ENCODE measurements around the gene SRA1. TPM values are rescaled to one million over a fixed set of nuclear protein-coding genes. Genes with fewer than 3 reads are reported as not detected.
"Not testable (repeated sequence)": the region's sequence is repeated elsewhere in the genome, so short reads cannot be mapped to it uniquely, and the experiment has no call there.

SRA1 gene
- total RNA-seq = 10 to 100 TPM; 34.4 to 36.9 TPM

DNA sequence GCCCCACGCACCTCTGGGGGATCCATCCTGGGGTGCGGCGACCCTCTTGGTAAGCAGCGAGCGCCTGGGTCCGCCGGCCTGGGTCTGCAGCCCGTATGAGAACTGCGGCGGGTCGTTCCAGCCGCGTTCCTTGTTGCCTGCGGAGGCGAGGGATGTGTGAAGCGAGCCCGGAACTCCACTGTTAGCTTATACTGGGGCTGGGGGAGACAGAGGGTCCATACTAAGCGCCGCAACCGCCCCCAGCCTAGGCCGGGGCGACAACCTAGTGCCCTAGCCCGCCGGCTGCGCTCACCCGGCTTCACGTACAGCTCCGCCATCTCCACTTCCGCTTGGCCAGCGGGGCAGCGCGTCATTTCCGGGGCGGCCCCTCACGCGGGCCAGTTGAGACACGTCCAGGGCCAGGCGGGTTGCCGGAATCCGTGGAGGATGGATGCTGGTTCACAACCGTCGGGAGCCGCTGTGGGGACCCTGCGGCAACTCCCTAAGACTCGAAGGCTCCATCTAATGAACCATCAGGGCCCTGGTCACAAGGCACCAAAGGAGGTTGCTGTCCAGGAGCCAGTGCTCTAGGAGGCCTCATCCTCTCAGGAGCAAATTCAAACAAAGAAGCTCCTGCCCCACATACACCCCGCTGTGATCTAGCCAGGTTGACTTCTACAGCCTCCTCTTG, at the start of gene SRA1:
Gene SRA1, minus strand, starts transcription at position 338 of the 670 bp plus-strand sequence. Its CDS starts 21 bp downstream, at position 317.
- Mint-ChIP-seq H3K4me1 (peaks cover 43% of the 10 kb centered on the region), H3K27me3 (no peaks in the 10 kb centered on the region), H3K4me3 (peak within 1 kb of the TSS; percentile 92), H3K27ac (peak within 1 kb of the TSS; percentile 85), H3K9me3 (no peaks in the 10 kb centered on the region), H3K36me3 (peaks cover 32% of the 10 kb centered on the region)
- ATAC-seq (ENCODE audit: low read depth) (peak; percentile 94), DNase-seq (peak; percentile 90)
- POLR2A ChIA-PET = interaction anchor here (0.6 to 2.5 kb wide), 17 partner anchors 9 to 155 kb away, joined by 3 to 23 read pairs (median 5); partner anchors contain the start of genes ANKHD1, CD14, EIF4EBP3 and IK

- ATAC-seq (ENCODE audit: low read depth) (no peak), DNase-seq (no peak)
- Mint-ChIP-seq H3K27ac (no peak overlapping the region), H3K36me3 (no peaks in the 10 kb centered on the region), H3K27me3 (peaks cover 25% of the 10 kb centered on the region), H3K9me3 (no peaks in the 10 kb centered on the region), H3K4me3 (no peak overlapping the region), H3K4me1 (peaks cover 12% of the 10 kb centered on the region)
- POLR2A ChIA-PET = no interaction called here
Measured at GRCh38 chr5:140607031-140607430, 49.8 kb upstream of the SRA1 start.

- H3K27me3 Mint-ChIP-seq = peaks cover 25% of the 10 kb centered on the region
- peaks cover 4% of the 10 kb centered on the region for H3K4me1 Mint-ChIP-seq
- ATAC-seq (ENCODE audit: low read depth) (no peak), DNase-seq (no peak)
- H3K4me3 Mint-ChIP-seq = no peak overlapping the region
- POLR2A ChIA-PET = no interaction called here
- no peak overlapping the region for H3K27ac Mint-ChIP-seq
- H3K36me3 Mint-ChIP-seq = no peaks in the 10 kb centered on the region
- no peaks in the 10 kb centered on the region for H3K9me3 Mint-ChIP-seq
Measured at GRCh38 chr5:140605879-140606278, 48.6 kb upstream of the SRA1 start.

DNA sequence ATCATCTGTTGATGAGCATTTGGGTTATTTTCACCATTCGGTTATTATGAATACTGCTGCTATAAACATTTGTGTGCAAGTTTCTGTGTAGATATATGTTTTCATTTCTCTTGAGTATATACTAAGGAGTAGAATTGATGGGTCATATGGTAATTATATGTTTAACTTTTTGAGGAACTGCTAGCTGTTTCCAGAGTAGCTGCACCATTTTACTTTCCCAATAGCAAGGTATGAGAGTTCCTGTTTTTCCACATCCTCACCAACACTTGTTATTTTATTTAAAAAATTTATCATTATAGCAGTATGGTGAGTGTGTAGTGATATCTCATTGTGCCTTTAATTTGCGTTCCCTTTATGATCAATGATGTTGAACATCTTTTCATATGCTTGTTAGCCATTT, 46.5 kb upstream of the SRA1 start:
- ATAC-seq (ENCODE audit: low read depth) (no peak), DNase-seq (no peak)
- Mint-ChIP-seq H3K27ac (no peak overlapping the region), H3K27me3 (peaks cover 14% of the 10 kb centered on the region), H3K4me3 (no peak overlapping the region), H3K36me3 (no peaks in the 10 kb centered on the region), H3K4me1 (no peaks in the 10 kb centered on the region), H3K9me3 (no peaks in the 10 kb centered on the region)
- POLR2A ChIA-PET = no interaction called here

GRCh38 chr5:140603446-140603698, 46.1 kb upstream of the SRA1 start:
- DNase-seq; ATAC-seq (ENCODE audit: low read depth); H3K4me3 Mint-ChIP-seq; H3K36me3 Mint-ChIP-seq; H3K4me1 Mint-ChIP-seq; H3K27ac Mint-ChIP-seq; POLR2A ChIA-PET; H3K9me3 Mint-ChIP-seq: not testable (repeated sequence)
- H3K27me3 Mint-ChIP-seq = peaks cover 13% of the 10 kb centered on the region

DNA sequence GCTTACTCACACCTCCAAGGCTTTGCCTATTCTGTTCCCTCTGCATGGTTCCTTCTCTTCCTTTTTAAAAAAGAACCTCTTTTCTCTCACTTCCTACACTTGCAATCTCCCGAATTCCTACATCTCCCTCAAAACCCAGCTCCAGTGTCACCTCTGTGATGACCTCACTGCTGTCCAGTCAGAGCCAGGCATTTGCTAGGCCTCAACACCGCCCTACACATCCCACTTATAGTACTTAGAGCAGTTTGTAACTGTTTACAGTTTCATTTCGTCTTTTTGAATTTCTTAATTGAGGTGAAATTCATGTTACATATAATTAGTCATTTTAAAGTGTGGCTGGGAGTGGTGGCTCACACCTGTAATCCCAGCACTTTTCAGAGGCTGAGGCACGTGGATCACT, 44.9 kb upstream of the SRA1 start:
- Mint-ChIP-seq H3K36me3 (no peaks in the 10 kb centered on the region), H3K27ac (no peak overlapping the region), H3K4me3 (no peak overlapping the region), H3K9me3 (no peaks in the 10 kb centered on the region), H3K4me1 (no peaks in the 10 kb centered on the region), H3K27me3 (peaks cover 12% of the 10 kb centered on the region)
- ATAC-seq (ENCODE audit: low read depth) (no peak), DNase-seq (no peak)
- POLR2A ChIA-PET = no interaction called here

- POLR2A ChIA-PET = no interaction called here
- Mint-ChIP-seq H3K27ac (no peak overlapping the region), H3K4me1 (no peaks in the 10 kb centered on the region), H3K27me3 (peaks cover 10% of the 10 kb centered on the region), H3K36me3 (no peaks in the 10 kb centered on the region), H3K9me3 (no peaks in the 10 kb centered on the region), H3K4me3 (no peak overlapping the region)
- ATAC-seq (ENCODE audit: low read depth) = no peak
- DNase-seq = no peak
Measured at GRCh38 chr5:140600096-140600495, 42.8 kb upstream of the SRA1 start.

- no peaks in the 10 kb centered on the region for H3K36me3 Mint-ChIP-seq
- POLR2A ChIA-PET = no interaction called here
- H3K27ac Mint-ChIP-seq = no peak overlapping the region
- H3K4me3 Mint-ChIP-seq = no peak overlapping the region
- H3K4me1 Mint-ChIP-seq = no peaks in the 10 kb centered on the region
- no peaks in the 10 kb centered on the region for H3K9me3 Mint-ChIP-seq
- ATAC-seq (ENCODE audit: low read depth) = no peak
- no peak for DNase-seq
- H3K27me3 Mint-ChIP-seq = peaks cover 5% of the 10 kb centered on the region
Measured at GRCh38 chr5:140598836-140599235, 41.6 kb upstream of the SRA1 start.

DNA sequence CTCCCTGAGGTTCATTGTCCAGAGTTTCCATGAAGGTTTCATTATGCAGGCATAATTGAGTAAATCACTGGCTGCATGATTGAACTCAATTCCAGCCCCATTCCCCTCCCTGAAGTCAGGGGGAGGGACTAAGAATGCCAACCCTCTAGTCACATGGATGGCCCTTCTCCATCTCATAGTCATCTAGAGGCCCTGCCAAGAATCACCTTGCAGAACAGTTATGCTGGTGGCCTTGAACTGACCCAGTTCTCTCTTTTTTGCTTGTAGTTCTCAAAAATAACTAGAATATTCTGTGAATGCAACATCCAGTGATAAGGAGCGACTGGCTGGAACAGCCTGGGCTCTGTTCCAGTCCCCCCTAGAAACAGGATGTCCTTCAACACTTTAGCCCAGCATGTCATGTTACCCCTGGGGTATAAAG, 39.1 kb upstream of the SRA1 start:
- H3K4me1 Mint-ChIP-seq = no peaks in the 10 kb centered on the region
- POLR2A ChIA-PET = no interaction called here
- H3K27me3 Mint-ChIP-seq = peaks cover 5% of the 10 kb centered on the region
- H3K36me3 Mint-ChIP-seq = no peaks in the 10 kb centered on the region
- DNase-seq (no peak), ATAC-seq (ENCODE audit: low read depth) (no peak)
- H3K27ac Mint-ChIP-seq = no peak overlapping the region
- no peaks in the 10 kb centered on the region for H3K9me3 Mint-ChIP-seq
- H3K4me3 Mint-ChIP-seq = no peak overlapping the region

DNA sequence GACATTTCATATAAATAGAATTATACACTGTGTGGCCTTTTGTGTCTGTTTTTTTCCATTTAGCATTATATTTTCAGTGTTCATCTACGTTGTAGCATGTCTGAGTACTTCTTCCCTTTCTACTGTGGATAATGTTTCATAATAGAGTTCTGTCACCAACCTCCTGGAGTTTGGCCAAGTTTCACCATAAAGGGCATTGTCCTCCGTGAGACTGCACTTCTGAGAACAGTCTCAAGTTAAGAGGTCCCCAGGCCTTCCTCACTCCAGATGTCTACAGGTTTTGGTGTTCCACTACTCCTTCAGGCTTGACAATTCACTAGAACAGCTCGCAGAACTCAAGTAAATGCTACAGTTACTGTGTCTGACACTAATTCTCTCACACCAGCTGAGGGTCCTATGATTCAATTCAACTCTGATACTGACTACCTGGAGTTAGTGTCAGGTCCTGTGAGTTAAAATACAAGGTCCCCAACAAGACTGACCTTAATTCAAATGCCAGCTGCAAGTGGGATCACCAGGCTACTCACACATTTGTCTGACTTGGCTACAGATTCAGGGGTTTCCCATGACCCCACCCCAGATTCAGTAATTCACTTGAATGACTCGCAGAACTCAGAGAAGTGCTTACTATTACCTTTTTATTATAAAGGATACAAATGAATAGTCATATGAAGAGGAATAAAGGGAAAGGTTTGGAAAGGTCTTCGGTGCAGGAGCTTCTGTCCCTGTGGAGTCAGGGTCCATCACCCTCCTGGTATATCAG, 38.4 kb upstream of the SRA1 start:
- H3K9me3 Mint-ChIP-seq = no peaks in the 10 kb centered on the region
- no peak overlapping the region for H3K4me3 Mint-ChIP-seq
- H3K27ac Mint-ChIP-seq = no peak overlapping the region
- POLR2A ChIA-PET = no interaction called here
- DNase-seq = no peak
- no peaks in the 10 kb centered on the region for H3K36me3 Mint-ChIP-seq
- no peaks in the 10 kb centered on the region for H3K4me1 Mint-ChIP-seq
- H3K27me3 Mint-ChIP-seq = peaks cover 5% of the 10 kb centered on the region
- ATAC-seq (ENCODE audit: low read depth) = no peak

DNA sequence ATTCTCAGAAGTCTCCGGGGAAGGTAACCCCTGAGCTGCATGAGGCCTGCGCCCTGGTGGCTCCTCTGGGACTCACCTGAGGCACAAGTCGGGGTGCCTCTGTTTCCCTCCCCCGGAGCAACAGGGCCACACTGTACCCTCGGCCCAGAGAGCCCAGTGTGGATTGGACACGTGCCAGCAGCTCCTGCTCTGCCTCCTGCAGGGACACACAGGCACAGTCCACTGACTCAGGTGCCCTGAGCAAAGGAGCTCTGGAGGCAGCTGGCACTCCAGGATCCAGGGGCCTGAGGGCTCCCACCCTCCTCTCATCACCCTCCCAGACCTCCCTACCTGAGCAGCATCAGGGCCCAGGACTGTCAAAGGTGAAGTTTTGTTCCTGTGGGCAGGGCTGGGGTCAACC, 36.9 kb upstream of the SRA1 start:
- H3K27me3 Mint-ChIP-seq = peaks cover 5% of the 10 kb centered on the region
- POLR2A ChIA-PET = no interaction called here
- no peak overlapping the region for H3K4me3 Mint-ChIP-seq
- ATAC-seq (ENCODE audit: low read depth) (no peak), DNase-seq (no peak)
- H3K9me3 Mint-ChIP-seq = no peaks in the 10 kb centered on the region
- no peaks in the 10 kb centered on the region for H3K4me1 Mint-ChIP-seq
- H3K27ac Mint-ChIP-seq = no peak overlapping the region
- no peaks in the 10 kb centered on the region for H3K36me3 Mint-ChIP-seq

GRCh38 chr5:140593070-140593469, 35.8 kb upstream of the SRA1 start:
- DNase-seq; H3K36me3 Mint-ChIP-seq; H3K27me3 Mint-ChIP-seq; ATAC-seq (ENCODE audit: low read depth); H3K4me1 Mint-ChIP-seq; H3K9me3 Mint-ChIP-seq; H3K4me3 Mint-ChIP-seq; POLR2A ChIA-PET; H3K27ac Mint-ChIP-seq: not testable (repeated sequence)

DNA sequence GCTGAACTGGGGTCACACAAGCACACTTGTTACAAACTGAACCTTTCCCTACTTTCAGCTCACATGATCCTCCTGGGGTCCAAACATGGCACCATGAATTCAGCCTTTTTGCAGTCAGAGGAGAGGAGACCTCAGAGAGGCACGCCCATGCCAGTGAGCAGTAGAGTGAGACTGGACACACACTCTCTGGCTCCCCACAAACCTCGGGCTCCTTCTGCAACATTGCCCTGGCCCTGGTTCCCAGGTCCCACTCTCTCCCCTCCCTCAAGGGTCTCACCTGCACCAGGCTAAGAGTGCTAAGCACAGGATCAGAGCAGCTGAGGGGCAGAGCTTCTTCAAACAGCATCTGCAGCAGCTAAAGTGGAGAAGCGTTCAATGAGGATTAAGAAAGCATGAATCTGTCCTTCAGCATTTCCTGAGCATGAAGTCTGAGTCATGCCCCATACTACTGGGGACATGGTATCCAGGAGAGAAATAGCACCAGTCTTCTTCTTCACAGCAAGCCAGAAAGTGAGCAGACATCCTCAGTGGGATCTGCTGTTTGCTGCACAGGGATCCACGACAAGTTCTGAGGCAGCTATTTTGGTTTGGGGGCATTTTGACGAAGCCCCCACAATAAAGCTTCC, 34.6 kb upstream of the SRA1 start:
- Mint-ChIP-seq H3K27me3 (peaks cover 8% of the 10 kb centered on the region), H3K4me1 (no peaks in the 10 kb centered on the region), H3K4me3 (no peak overlapping the region), H3K9me3 (no peaks in the 10 kb centered on the region), H3K36me3 (no peaks in the 10 kb centered on the region), H3K27ac (no peak overlapping the region)
- POLR2A ChIA-PET = no interaction called here
- ATAC-seq (ENCODE audit: low read depth) = no peak
- no peak for DNase-seq

GRCh38 chr5:140590861-140591260, 33.6 kb upstream of the SRA1 start:
- Mint-ChIP-seq H3K4me3 (no peak overlapping the region), H3K4me1 (no peaks in the 10 kb centered on the region), H3K9me3 (no peaks in the 10 kb centered on the region), H3K27ac (no peak overlapping the region), H3K27me3 (peaks cover 16% of the 10 kb centered on the region), H3K36me3 (no peaks in the 10 kb centered on the region)
- POLR2A ChIA-PET = no interaction called here
- no peak for DNase-seq
- no peak for ATAC-seq (ENCODE audit: low read depth)

All from activated naive CD8-positive, alpha-beta T cell treated with anti-CD3 and anti-CD28 coated beads, Interleukin-2, amount 10 ng/mL, durations not matched to agents 7 days and 5 days (primary cell).